HCT116 (cell line): Measurements from ENCODE around the gene HDAC7. TPM values are rescaled to one million over a fixed set of nuclear protein-coding genes. Genes with fewer than 3 reads are reported as not detected.

Experiments
- ATAC-seq: fragments of 200-7000 bp; cut with Tn5 transposase; 2 replicates; pipeline ENCODE4 v1.9.1; 2020; ENCODE audit warnings: mild to moderate bottlenecking, moderate library complexity
- BruUV-seq: library from RNA; stranded (reverse); fragments of 400-500 nt; replicated peaks from 2 replicates; lab custom pipeline; 2021; lab: Mats Ljungman, UMichigan
- CTCF ChIA-PET: fragments of 300-600 bp; sonication (Branson Sonifier 250); formaldehyde crosslinking; loops from one replicate; lab custom pipeline; 2021; ENCODE audit warnings: antibody characterized with exemption; lab: Charles Lee
- POLR2A ChIA-PET: fragments of 300-600, 350-600 bp; sonication (Branson Sonifier 250); formaldehyde crosslinking; loops from one replicate; lab custom pipeline; 2021; ENCODE audit warnings: antibody characterized with exemption; lab: Charles Lee
- RAD21 ChIA-PET, 2 experiments: fragments of 300-600 bp; sonication (Branson Sonifier 250); formaldehyde crosslinking; loops; one replicate each; lab custom pipeline; 2023; ENCODE audit warnings: low total read pairs in 2 of 2; ENCODE audit not compliant: uncharacterized antibody in 2 of 2, unreplicated experiment in 2 of 2, low non-redundant PET in 1 of 2; lab: Charles Lee
- DNase-seq: peaks from one replicate; pipeline ENCODE4 v3.0.0-alpha.2; 2010; ENCODE audit warnings: low read depth, low spot score
- H2AFZ ChIP-seq: fragments of 200-600 bp; shearing (Covaris generic), sonication (generic); 2 replicates; pipeline ENCODE4 v1.6.1; 2017; ENCODE audit warnings: low read depth, mixed run types, mixed read lengths, antibody characterized with exemption, low read length; ENCODE audit not compliant: poor library complexity, severe bottlenecking
- H3K27ac ChIP-seq: 2 replicates; pipeline ENCODE4 v1.5.1; 2012; ENCODE audit warnings: low read depth, low read length
- H3K27me3 ChIP-seq: fragments of 200-600 bp; sonication (generic); 2 replicates; pipeline ENCODE4 v1.6.1; 2016; ENCODE audit warnings: mixed run types, low read length, mixed read lengths; ENCODE audit not compliant: insufficient read depth
- H3K36me3 ChIP-seq, 2 experiments: fragments of 200-500 bp in 1 of 2; fragments of 200-600 bp in 1 of 2; sonication (Bioruptor generic) in 1 of 2; sonication (generic) in 1 of 2; 2 replicates each; pipeline versions ENCODE4 v1.5.1 to v1.6.1; 2014 to 2016; ENCODE audit warnings: low read length in 2 of 2, inconsistent platforms in 1 of 2, mixed read lengths in 1 of 2, mixed run types in 1 of 2; ENCODE audit not compliant: insufficient read depth in 2 of 2, control insufficient read depth in 1 of 2
- H3K4me1 ChIP-seq, 2 experiments: fragments of 200-600 bp in 1 of 2; sonication (generic) in 1 of 2; 2 replicates each; pipeline versions ENCODE4 v1.5.1 to v1.6.1; 2012 to 2017; ENCODE audit warnings: low read length in 2 of 2, inconsistent platforms in 1 of 2, mild to moderate bottlenecking in 1 of 2, mixed read lengths in 1 of 2, mixed run types in 1 of 2, moderate library complexity in 1 of 2; ENCODE audit not compliant: insufficient read depth in 2 of 2, control insufficient read depth in 1 of 2
- H3K4me2 ChIP-seq: fragments of 200-600 bp; sonication (generic); 2 replicates; pipeline ENCODE4 v1.6.1; 2017; ENCODE audit warnings: mixed run types, low read length, mixed read lengths
- H3K4me3 ChIP-seq, 2 experiments: fragments of 200-600 bp in 1 of 2; sonication (generic) in 1 of 2; replicated peaks in 1 of 2; 2 replicates each; pipeline ENCODE4 v1.5.1; 2011 to 2016; ENCODE audit warnings: low read length in 2 of 2, control low read depth in 1 of 2, low read depth in 1 of 2, mild to moderate bottlenecking in 1 of 2, mixed read lengths in 1 of 2, mixed run types in 1 of 2
- H3K79me2 ChIP-seq: fragments of 200-600 bp; sonication (generic); 2 replicates; pipeline ENCODE4 v1.6.1; 2017; ENCODE audit warnings: mild to moderate bottlenecking, mixed run types, low read length, moderate library complexity, mixed read lengths; ENCODE audit not compliant: insufficient read depth
- H3K9ac ChIP-seq: fragments of 200-600 bp; sonication (generic); 2 replicates; pipeline ENCODE4 v1.6.1; 2016; ENCODE audit warnings: low read length, mixed read lengths
- H3K9me2 ChIP-seq: fragments of 200-600 bp; sonication (generic), shearing (Covaris generic); 2 replicates; pipeline ENCODE4 v1.6.1; 2017; ENCODE audit warnings: mixed run types, mild to moderate bottlenecking, moderate library complexity; ENCODE audit not compliant: insufficient read depth
- H3K9me3 ChIP-seq, 2 experiments: fragments of 200-500 bp in 1 of 2; fragments of 200-600 bp in 1 of 2; sonication (Bioruptor generic) in 1 of 2; sonication (generic) in 1 of 2; 2 replicates each; pipeline ENCODE4 v1.6.1; 2014 to 2017; ENCODE audit warnings: low read length in 2 of 2, mixed read lengths in 2 of 2, inconsistent platforms in 1 of 2, low read depth in 1 of 2, mild to moderate bottlenecking in 1 of 2, mixed run types in 1 of 2, moderate library complexity in 1 of 2; ENCODE audit not compliant: control insufficient read depth in 1 of 2, insufficient read depth in 1 of 2
- H4K20me1 ChIP-seq: fragments of 200-600 bp; sonication (generic), shearing (Covaris generic); 2 replicates; pipeline ENCODE4 v1.6.1; 2017; ENCODE audit warnings: mixed run types, mild to moderate bottlenecking, moderate library complexity; ENCODE audit not compliant: insufficient read depth
- CBX3 ChIP-seq: IDR thresholded peaks from 2 replicates; pipeline ENCODE4 v1.6.1; 2012; ENCODE audit warnings: low read depth
- ELF1 ChIP-seq: IDR thresholded peaks from 2 replicates; pipeline ENCODE4 v1.6.1; 2012; ENCODE audit warnings: low read depth, borderline replicate concordance
- EZH2 ChIP-seq: fragments of 200-600 bp; sonication (generic); IDR thresholded peaks from 2 replicates; pipeline ENCODE4 v1.6.1; 2017; ENCODE audit warnings: antibody characterized with exemption, mixed run types
- FOSL1 ChIP-seq: IDR thresholded peaks from 2 replicates; pipeline ENCODE4 v1.6.1; 2012; ENCODE audit warnings: low read depth
- POLR2AphosphoS5 ChIP-seq: IDR thresholded peaks from 2 replicates; pipeline ENCODE4 v1.6.1; 2011; ENCODE audit warnings: mild to moderate bottlenecking, low read depth, low read length, moderate library complexity
- SIN3A ChIP-seq: IDR thresholded peaks from 2 replicates; pipeline ENCODE4 v1.6.1; 2012; ENCODE audit warnings: low read depth
- SP1 ChIP-seq: IDR thresholded peaks from 2 replicates; pipeline ENCODE4 v1.6.1; 2012; ENCODE audit warnings: low read depth
- SRF ChIP-seq: IDR thresholded peaks from 2 replicates; pipeline ENCODE4 v1.6.1; 2012; ENCODE audit warnings: low read depth
- YY1 ChIP-seq: IDR thresholded peaks from 2 replicates; pipeline ENCODE4 v1.6.1; 2011; ENCODE audit warnings: low read length, low read depth, moderate library complexity, mild to moderate bottlenecking; ENCODE audit not compliant: insufficient replicate concordance; ENCODE audit errors: extremely low read depth
- ZNF274 ChIP-seq: fragments of 200-500 bp; sonication (Bioruptor generic); IDR thresholded peaks from 2 replicates; pipeline ENCODE4 v1.6.1; 2014; ENCODE audit warnings: mild to moderate bottlenecking, low read depth, low read length, inconsistent platforms
- intact Hi-C: fragments of 100-400 bp; cut with micrococcal nuclease; formaldehyde crosslinking; loops from 2 replicates; pipeline ENCODE4 v1.10.0; 2022
- total RNA-seq: library from RNA; stranded (reverse); gene quantifications from one replicate; pipeline ENCODE4 v1.2.1, GENCODE V29; 2021; ENCODE audit not compliant: unreplicated experiment
- TF ChIP-seq, protein P1 (sequence below): IDR thresholded peaks from 2 replicates; pipeline ENCODE4 v1.6.1; 2011; ENCODE audit warnings: mild to moderate bottlenecking, low read length, moderate library complexity; ENCODE audit not compliant: insufficient replicate concordance; ENCODE audit errors: extremely low read depth
- TF ChIP-seq, protein P2 (sequence below): IDR thresholded peaks from 2 replicates; pipeline ENCODE4 v1.6.1; 2012

Gene HDAC7
- total RNA-seq, 1 experiment from 2014 or later: 38.1 TPM

DNA sequence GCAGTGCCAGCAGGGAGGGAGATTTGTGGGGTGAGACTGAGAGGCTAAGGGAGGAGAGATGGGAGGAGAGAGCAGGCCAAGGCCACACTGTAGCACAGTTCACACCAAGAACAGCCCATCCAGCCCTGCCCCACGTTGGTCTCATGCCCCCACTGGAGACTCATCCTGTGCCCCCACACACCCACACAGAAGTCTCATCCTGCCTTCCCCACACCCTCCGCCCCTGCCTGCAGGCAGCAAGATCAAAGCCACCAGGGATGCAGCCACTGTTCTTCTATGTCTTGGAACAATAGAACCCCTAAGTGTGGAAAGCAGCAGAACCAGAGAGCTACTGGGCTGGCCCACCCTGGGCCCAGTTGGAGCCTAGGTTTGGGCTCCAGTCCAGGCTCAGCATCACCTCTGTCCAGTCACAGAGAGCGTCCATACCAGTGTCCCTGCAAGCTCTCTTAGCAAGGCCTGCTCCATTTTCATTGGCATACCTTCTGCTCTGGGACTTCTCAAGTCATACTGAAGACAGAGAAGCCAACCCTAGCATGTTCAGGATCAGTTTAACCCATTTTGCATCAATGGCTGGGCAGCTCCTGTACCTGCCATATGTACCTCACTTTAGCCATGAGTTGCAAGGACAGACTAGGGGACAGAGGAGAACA, 31.7 kb upstream of the HDAC7 start:
- intact Hi-C loops: no loop called here
- no TSS peak for BruUV-seq
- CTCF ChIA-PET: interaction anchor here (1.3 kb wide), 1 partner anchor 98 kb away, joined by 3 read pairs; no protein-coding TSS in a partner anchor
- no peak overlapping the region for H2AFZ ChIP-seq
- H3K79me2 ChIP-seq: no peaks in the 10 kb centered on the region
- H3K4me2 ChIP-seq: no peak overlapping the region
- H3K9me2 ChIP-seq: no peaks in the 10 kb centered on the region
- TF ChIP-seq POLR2AphosphoS5 (no peak), CBX3 (no peak), ZNF274 (no peak), FOSL1 (no peak), ELF1 (no peak), SRF (no peak), YY1 (no peak), SIN3A (no peak), SP1 (no peak), EZH2 (no peak)
- TF ChIP-seq, protein P1, sequence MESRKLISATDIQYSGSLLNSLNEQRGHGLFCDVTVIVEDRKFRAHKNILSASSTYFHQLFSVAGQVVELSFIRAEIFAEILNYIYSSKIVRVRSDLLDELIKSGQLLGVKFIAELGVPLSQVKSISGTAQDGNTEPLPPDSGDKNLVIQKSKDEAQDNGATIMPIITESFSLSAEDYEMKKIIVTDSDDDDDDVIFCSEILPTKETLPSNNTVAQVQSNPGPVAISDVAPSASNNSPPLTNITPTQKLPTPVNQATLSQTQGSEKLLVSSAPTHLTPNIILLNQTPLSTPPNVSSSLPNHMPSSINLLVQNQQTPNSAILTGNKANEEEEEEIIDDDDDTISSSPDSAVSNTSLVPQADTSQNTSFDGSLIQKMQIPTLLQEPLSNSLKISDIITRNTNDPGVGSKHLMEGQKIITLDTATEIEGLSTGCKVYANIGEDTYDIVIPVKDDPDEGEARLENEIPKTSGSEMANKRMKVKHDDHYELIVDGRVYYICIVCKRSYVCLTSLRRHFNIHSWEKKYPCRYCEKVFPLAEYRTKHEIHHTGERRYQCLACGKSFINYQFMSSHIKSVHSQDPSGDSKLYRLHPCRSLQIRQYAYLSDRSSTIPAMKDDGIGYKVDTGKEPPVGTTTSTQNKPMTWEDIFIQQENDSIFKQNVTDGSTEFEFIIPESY: no peak
- TF ChIP-seq, protein P2, sequence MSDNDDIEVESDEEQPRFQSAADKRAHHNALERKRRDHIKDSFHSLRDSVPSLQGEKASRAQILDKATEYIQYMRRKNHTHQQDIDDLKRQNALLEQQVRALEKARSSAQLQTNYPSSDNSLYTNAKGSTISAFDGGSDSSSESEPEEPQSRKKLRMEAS: no peak
- H3K4me3 ChIP-seq: no peak overlapping the region
- RAD21 ChIA-PET: no interaction called here
- POLR2A ChIA-PET: interaction anchor here (0.5 kb wide), 1 partner anchor 13 kb away, joined by 3 read pairs; no protein-coding TSS in a partner anchor
- no peaks in the 10 kb centered on the region for H4K20me1 ChIP-seq
- DNase-seq (no peak), ATAC-seq (no peak)
- no peaks in the 10 kb centered on the region for H3K4me1 ChIP-seq
- H3K9ac ChIP-seq: no peak overlapping the region
- H3K9me3 ChIP-seq: no peaks in the 10 kb centered on the region
- no peak overlapping the region for H3K27ac ChIP-seq
- H3K36me3 ChIP-seq: no peaks in the 10 kb centered on the region
- no peaks in the 10 kb centered on the region for H3K27me3 ChIP-seq
